HFFc6 (cell line): ENCODE data around the gene TXNDC2. TPM values are rescaled to one million over a fixed set of nuclear protein-coding genes. Genes with fewer than 3 reads are reported as not detected.

Experiments used
- DNase-seq: peaks from one replicate; pipeline ENCODE4 v3.0.0-alpha.2; 2018
- H3K27ac Mint-ChIP-seq: 2 replicates; pipeline ENCODE4 v1.8.0; 2020; ENCODE audit warnings: mild to moderate bottlenecking, mixed read lengths
- H3K27me3 Mint-ChIP-seq: 2 replicates; pipeline ENCODE4 v1.8.0; 2021; ENCODE audit warnings: mild to moderate bottlenecking, moderate library complexity, mixed read lengths; ENCODE audit not compliant: insufficient read depth
- H3K36me3 Mint-ChIP-seq: 2 replicates; pipeline ENCODE4 v1.8.0; 2021; ENCODE audit warnings: low read depth, mixed read lengths
- H3K4me1 Mint-ChIP-seq: 2 replicates; pipeline ENCODE4 v1.8.0; 2020; ENCODE audit warnings: low read depth, mixed read lengths
- H3K4me3 Mint-ChIP-seq: 2 replicates; pipeline ENCODE4 v1.8.0; 2020; ENCODE audit warnings: mild to moderate bottlenecking, moderate library complexity, mixed read lengths
- H3K9me3 Mint-ChIP-seq: 2 replicates; pipeline ENCODE4 v1.8.0; 2020; ENCODE audit warnings: mild to moderate bottlenecking, mixed read lengths
- total RNA-seq, 6 experiments: library from RNA; stranded (reverse); fragmentation: NEBNext Ultra II Directional; extraction: Animal tissue kit (Norgen Biotek cat#: 25700); gene quantifications; 2 replicates in 1 of 6; 3 replicates in 5 of 6; pipeline ENCODE4 v1.2.3, GENCODE V29; 2021
- TF ChIP-seq, protein P1 (sequence below): fragments of 200-600 bp; sonication (generic); IDR thresholded peaks from 2 replicates; pipeline ENCODE4 v1.5.0; 2021; ENCODE audit warnings: antibody characterized with exemption, mild to moderate bottlenecking

TXNDC2 gene
- total RNA-seq, 6 experiments from 2014 or later, result 0.14 to 0.34 (median 0.18) TPM; not detected in 3

GRCh38 chr18:9871244-9871746 is 14.5 kb upstream of the TXNDC2 start:
- DNase-seq, result no peak
- H3K4me3 Mint-ChIP-seq, result no peak overlapping the region
- TF ChIP-seq, protein P1, sequence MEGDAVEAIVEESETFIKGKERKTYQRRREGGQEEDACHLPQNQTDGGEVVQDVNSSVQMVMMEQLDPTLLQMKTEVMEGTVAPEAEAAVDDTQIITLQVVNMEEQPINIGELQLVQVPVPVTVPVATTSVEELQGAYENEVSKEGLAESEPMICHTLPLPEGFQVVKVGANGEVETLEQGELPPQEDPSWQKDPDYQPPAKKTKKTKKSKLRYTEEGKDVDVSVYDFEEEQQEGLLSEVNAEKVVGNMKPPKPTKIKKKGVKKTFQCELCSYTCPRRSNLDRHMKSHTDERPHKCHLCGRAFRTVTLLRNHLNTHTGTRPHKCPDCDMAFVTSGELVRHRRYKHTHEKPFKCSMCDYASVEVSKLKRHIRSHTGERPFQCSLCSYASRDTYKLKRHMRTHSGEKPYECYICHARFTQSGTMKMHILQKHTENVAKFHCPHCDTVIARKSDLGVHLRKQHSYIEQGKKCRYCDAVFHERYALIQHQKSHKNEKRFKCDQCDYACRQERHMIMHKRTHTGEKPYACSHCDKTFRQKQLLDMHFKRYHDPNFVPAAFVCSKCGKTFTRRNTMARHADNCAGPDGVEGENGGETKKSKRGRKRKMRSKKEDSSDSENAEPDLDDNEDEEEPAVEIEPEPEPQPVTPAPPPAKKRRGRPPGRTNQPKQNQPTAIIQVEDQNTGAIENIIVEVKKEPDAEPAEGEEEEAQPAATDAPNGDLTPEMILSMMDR, result no peak
- H3K36me3 Mint-ChIP-seq, result peaks cover 11% of the 10 kb centered on the region
- H3K9me3 Mint-ChIP-seq, result peaks cover 9% of the 10 kb centered on the region
- H3K27me3 Mint-ChIP-seq, result no peaks in the 10 kb centered on the region
- peak overlapping the region; percentile 92 for H3K27ac Mint-ChIP-seq
- peaks cover 57% of the 10 kb centered on the region for H3K4me1 Mint-ChIP-seq

- peaks cover 72% of the 10 kb centered on the region for H3K4me1 Mint-ChIP-seq
- H3K36me3 Mint-ChIP-seq, result peaks cover 3% of the 10 kb centered on the region; the same call in 1 of the 2 replicates
- no peak overlapping the region for H3K27ac Mint-ChIP-seq
- no peak overlapping the region for H3K4me3 Mint-ChIP-seq
- TF ChIP-seq, protein P1, result no peak
- no peak for DNase-seq
- H3K9me3 Mint-ChIP-seq, result no peaks in the 10 kb centered on the region
- no peaks in the 10 kb centered on the region for H3K27me3 Mint-ChIP-seq
These were observed 12.9 kb upstream of the TXNDC2 start for GRCh38 chr18:9872823-9873222.

GRCh38 chr18:9874728-9875127 is 11.0 kb upstream of the TXNDC2 start:
- DNase-seq, result no peak
- peaks cover 59% of the 10 kb centered on the region for H3K4me1 Mint-ChIP-seq
- no peaks in the 10 kb centered on the region for H3K36me3 Mint-ChIP-seq
- TF ChIP-seq, protein P1, result no peak
- H3K4me3 Mint-ChIP-seq, result no peak overlapping the region
- no peaks in the 10 kb centered on the region for H3K9me3 Mint-ChIP-seq
- no peaks in the 10 kb centered on the region for H3K27me3 Mint-ChIP-seq
- H3K27ac Mint-ChIP-seq, result peak overlapping the region; percentile 48; the same call in 1 of the 2 replicates

- Mint-ChIP-seq H3K4me1 (peaks cover 51% of the 10 kb centered on the region), H3K27me3 (no peaks in the 10 kb centered on the region), H3K27ac (peak overlapping the region; percentile 100), H3K4me3 (peak overlapping the region; percentile 92), H3K36me3 (no peaks in the 10 kb centered on the region), H3K9me3 (no peaks in the 10 kb centered on the region)
- DNase-seq, result no peak
- TF ChIP-seq, protein P1, result no peak
These were observed 9.4 kb upstream of the TXNDC2 start for GRCh38 chr18:9876212-9876866.

GRCh38 chr18:9876867-9877654 is 8.7 kb upstream of the TXNDC2 start:
- Mint-ChIP-seq H3K36me3 (no peaks in the 10 kb centered on the region), H3K27me3 (no peaks in the 10 kb centered on the region), H3K4me3 (peak overlapping the region; percentile 92), H3K27ac (peak overlapping the region; percentile 100), H3K9me3 (no peaks in the 10 kb centered on the region), H3K4me1 (peaks cover 48% of the 10 kb centered on the region)
- TF ChIP-seq, protein P1, result no peak
- DNase-seq, result peak; percentile 96
